ENCODE data around the gene CDH4.

Gene CDH4

DNA sequence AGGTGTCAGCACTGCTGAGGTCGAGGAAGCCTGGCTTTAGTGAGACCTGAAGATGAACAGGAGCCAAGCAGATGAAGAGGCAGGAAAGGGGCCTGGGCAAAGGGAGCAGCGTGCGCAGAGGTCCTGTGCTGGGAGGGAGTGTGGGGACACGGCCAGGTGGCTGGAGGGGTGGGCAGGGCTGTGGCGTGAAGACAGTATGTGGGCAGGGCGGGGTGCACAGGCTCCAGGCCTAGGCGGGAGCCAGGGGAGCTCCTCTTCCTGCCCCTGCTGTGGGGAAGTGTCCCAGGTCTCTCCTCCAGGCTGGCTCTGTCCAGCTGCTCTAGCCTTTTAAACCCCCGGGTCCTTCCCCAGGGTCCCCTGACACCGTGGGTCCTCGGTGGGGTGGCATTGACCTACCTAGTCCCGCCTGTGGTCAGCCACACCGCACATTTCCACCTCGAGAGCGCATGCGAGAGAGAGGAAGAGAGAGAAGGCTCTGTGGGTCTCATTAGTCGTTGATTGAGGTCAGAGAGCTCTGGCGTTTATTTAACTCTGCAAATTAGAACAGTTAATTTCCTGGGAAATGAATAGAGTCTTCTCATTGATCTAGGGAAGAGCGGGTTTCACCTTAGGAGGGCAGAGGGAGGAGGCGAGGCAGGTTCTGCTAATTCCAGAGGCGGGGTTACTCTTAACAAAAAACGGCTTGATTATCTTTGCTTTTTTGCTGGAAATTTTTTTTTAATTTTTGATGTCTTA is 68.8 kb downstream of the CDH4 start:
- H3K4me3 ChIP-seq (ENCODE audit: low read length) = no peak overlapping the region
- TF ChIP-seq, protein P1, sequence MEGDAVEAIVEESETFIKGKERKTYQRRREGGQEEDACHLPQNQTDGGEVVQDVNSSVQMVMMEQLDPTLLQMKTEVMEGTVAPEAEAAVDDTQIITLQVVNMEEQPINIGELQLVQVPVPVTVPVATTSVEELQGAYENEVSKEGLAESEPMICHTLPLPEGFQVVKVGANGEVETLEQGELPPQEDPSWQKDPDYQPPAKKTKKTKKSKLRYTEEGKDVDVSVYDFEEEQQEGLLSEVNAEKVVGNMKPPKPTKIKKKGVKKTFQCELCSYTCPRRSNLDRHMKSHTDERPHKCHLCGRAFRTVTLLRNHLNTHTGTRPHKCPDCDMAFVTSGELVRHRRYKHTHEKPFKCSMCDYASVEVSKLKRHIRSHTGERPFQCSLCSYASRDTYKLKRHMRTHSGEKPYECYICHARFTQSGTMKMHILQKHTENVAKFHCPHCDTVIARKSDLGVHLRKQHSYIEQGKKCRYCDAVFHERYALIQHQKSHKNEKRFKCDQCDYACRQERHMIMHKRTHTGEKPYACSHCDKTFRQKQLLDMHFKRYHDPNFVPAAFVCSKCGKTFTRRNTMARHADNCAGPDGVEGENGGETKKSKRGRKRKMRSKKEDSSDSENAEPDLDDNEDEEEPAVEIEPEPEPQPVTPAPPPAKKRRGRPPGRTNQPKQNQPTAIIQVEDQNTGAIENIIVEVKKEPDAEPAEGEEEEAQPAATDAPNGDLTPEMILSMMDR (conservative IDR thresholded peaks at IDR 0.05; ENCODE audit: low read depth, low read length) = no peak
- DNase-seq (ENCODE audit: low read depth) = no peak

DNA sequence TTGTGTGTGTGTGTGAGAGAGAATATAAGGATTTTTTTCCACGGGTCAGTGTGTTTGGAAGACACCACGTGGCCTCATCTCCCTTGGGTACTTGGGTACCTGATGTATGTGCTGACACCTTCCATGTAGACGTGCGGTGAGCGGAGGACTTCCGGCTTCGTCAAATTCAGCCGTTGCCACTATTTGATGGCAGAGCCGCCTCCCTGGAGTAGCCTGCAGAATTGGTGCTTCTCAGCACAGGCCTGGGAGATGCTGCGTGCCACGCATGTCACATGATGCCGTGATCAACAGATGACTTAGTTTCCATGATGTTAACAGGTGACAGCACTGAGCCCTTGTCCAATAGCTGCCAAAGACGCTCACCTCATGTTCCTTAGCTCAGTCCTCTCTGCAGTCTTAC is 69.4 kb downstream of the CDH4 start:
- TF ChIP-seq, protein P1 (conservative IDR thresholded peaks at IDR 0.05; ENCODE audit: low read depth, low read length) = no peak
- H3K4me3 ChIP-seq (ENCODE audit: low read length) = no peak overlapping the region
- no peak for DNase-seq (ENCODE audit: low read depth)

DNA sequence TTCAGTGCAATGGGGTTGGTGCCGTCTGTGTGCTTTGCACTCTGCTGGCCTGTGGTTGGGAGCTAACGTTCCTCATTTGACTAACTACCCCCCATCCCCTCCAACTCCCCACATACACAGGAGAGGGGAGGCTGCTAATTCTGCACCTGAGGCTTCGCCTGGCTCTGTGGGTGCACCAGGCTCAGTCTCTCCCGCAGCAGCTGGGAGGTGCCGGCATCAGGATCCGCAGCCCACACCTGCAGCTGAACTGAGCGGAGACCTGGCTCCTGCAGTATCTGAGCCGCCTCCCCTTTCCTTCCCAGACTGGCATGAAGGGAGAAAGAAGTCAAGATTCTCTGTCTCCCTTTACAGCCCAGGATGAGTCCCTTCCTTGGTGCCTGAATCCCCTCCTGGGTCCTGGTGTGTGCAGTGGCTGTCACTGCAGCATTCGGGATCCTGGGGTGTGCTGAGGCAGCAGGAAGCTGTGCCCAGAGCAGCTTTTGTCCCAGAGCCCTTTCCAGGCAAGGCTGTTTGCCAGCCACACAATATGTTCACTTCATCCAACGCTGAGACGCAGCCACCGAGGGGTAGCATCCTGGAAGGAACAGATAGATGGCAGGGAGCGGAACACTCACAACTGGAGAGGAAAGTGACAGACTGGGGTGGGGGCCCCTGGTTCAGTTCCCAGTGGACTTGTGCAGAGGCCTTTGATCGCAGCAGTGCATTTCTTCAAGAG is 70.2 kb downstream of the CDH4 start:
- no peak for DNase-seq (ENCODE audit: low read depth)
- TF ChIP-seq, protein P1 (conservative IDR thresholded peaks at IDR 0.05; ENCODE audit: low read depth, low read length) = no peak
- no peak overlapping the region for H3K4me3 ChIP-seq (ENCODE audit: low read length)

DNA sequence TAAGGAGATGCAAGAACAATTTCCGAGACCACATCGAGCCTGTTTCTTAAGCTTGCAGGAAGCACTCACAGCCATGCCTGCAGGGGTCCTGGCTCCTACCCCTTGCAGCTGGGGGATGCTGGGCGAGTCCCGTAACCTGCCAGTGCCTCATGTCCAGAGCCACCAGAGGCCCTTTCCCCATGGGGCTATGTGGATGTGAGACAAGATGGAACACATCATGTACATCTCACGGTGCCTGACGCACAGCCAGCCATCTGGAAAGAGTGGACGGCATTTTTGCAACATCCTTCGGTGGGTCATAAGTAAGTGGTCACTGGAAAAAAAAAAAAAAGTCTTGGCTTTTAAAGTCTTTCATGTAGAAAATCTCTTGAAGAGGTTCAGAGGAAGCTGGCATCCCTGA is 72.8 kb downstream of the CDH4 start:
- TF ChIP-seq, protein P1 (conservative IDR thresholded peaks at IDR 0.05; ENCODE audit: low read depth, low read length) = no peak
- no peak for DNase-seq (ENCODE audit: low read depth)
- no peak overlapping the region for H3K4me3 ChIP-seq (ENCODE audit: low read length)

DNA sequence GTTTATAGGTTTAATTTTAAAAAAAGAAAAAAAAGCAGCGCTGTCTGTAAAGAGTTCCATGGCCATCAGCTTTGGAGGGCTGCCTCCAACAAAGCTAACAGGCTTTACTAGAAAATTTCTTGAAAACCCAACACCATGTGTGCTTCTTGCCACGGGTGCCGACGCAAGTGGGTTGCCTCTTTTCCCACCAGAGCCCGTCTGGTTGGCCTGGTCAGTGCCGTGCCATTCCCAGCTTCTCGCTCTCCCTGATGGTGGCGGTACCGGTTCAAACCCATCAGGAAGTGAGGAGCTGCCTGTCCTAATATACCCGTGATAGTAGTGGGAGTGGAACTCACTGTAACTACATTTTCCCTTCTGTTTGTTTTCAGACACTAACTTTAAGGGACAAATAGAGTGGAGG is 73.7 kb downstream of the CDH4 start:
- no peak overlapping the region for H3K4me3 ChIP-seq (ENCODE audit: low read length)
- TF ChIP-seq, protein P1 (conservative IDR thresholded peaks at IDR 0.05; ENCODE audit: low read depth, low read length) = no peak
- no peak for DNase-seq (ENCODE audit: low read depth)

DNA sequence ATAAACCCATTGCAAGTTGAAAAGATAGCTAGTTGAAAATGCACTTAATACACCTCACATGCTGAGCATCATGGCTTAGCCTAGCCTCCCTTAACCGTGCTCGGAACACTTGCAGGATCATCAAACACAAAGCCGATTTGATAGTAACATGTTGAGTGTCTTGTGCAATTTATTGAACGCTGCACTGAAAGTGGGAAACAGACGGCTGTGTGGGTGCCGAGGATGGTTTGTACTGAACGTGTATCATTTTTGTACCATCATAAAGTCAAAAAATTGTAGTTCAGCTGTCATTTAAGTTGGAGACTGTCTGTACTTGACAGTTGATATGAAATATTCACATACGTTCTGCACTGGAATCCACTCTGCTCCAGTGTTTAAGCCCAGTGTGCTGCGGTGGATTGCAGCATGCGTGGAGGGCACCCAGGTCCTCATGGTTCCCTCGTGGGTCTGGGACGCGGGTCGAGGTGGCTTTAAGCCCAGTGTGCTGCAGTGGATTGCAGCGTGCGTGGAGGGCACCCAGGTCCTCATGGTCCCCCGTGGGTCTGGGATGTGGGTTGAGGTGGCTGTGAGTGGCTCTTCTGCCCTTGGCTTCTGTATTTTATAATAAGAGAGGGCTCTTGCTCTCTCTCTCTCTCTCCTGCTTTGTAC is 77.0 kb downstream of the CDH4 start:
- DNase-seq (ENCODE audit: low read depth) = no peak
- no peak overlapping the region for H3K4me3 ChIP-seq (ENCODE audit: low read length)
- TF ChIP-seq, protein P1 (conservative IDR thresholded peaks at IDR 0.05; ENCODE audit: low read depth, low read length) = no peak
